Caco-2 (cell line): ENCODE measurements around the gene CPAMD8. TPM values are rescaled to one million over a fixed set of nuclear protein-coding genes. Genes with fewer than 3 reads are reported as not detected.
"Not testable (repeated sequence)": the region's sequence is repeated elsewhere in the genome, so short reads cannot be mapped to it uniquely, and the experiment has no call there.

ENCODE experiments used
- BruUV-seq: library from RNA; stranded (reverse); fragments of 400-500 nt; replicated peaks from 2 replicates; lab custom pipeline; 2021; lab: Mats Ljungman, UMichigan
- CTCF ChIA-PET: fragments of 300-600 bp; sonication (Branson Sonifier 250); formaldehyde crosslinking; loops from one replicate; lab custom pipeline; 2022; ENCODE audit warnings: antibody characterized with exemption; lab: Charles Lee
- POLR2A ChIA-PET: fragments of 300-600 bp; sonication (Branson Sonifier 250); formaldehyde crosslinking; loops from one replicate; lab custom pipeline; 2022; ENCODE audit warnings: antibody characterized with exemption; lab: Charles Lee
- DNase-seq, 2 experiments: peaks; one replicate each; pipeline versions ENCODE4 v3.0.0 to v3.0.0-alpha.2; 2020 to 2022
- H3K27me3 ChIP-seq: replicated peaks from 2 replicates; pipeline ENCODE4 v1.6.0; 2011; ENCODE audit warnings: low read length; ENCODE audit not compliant: control insufficient read depth, insufficient read depth
- H3K36me3 ChIP-seq: 2 replicates; pipeline ENCODE4 v1.5.1; 2011; ENCODE audit warnings: low read length; ENCODE audit not compliant: control insufficient read depth, insufficient read depth
- H3K4me1 ChIP-seq: fragments of 250-450 bp; sonication (Bioruptor Pico); 2 replicates; pipeline ENCODE4 v1.5.1; 2020; ENCODE audit warnings: mild to moderate bottlenecking
- H3K4me3 ChIP-seq: 2 replicates; pipeline ENCODE4 v1.5.1; 2011; ENCODE audit warnings: low read depth, mild to moderate bottlenecking, control low read depth, low read length
- H3K9me3 ChIP-seq: fragments of 250-450 bp; sonication (Bioruptor Pico); 2 replicates; pipeline ENCODE4 v1.5.1; 2020; ENCODE audit warnings: mild to moderate bottlenecking, moderate library complexity
- H3K27ac Mint-ChIP-seq: one replicate; pipeline ENCODE4 v1.8.0; 2022; ENCODE audit warnings: mixed read lengths; ENCODE audit not compliant: unreplicated experiment
- H3K27me3 Mint-ChIP-seq: one replicate; pipeline ENCODE4 v1.8.0; 2022; ENCODE audit warnings: mixed read lengths; ENCODE audit not compliant: insufficient read depth, unreplicated experiment
- H3K36me3 Mint-ChIP-seq: one replicate; pipeline ENCODE4 v1.8.0; 2022; ENCODE audit warnings: mild to moderate bottlenecking, mixed read lengths; ENCODE audit not compliant: insufficient read depth, unreplicated experiment
- H3K4me1 Mint-ChIP-seq: one replicate; pipeline ENCODE4 v1.8.0; 2022; ENCODE audit warnings: low read depth, mixed read lengths; ENCODE audit not compliant: unreplicated experiment
- H3K4me3 Mint-ChIP-seq: one replicate; pipeline ENCODE4 v1.8.0; 2022; ENCODE audit warnings: mild to moderate bottlenecking, moderate library complexity, mixed read lengths; ENCODE audit not compliant: unreplicated experiment
- H3K9me3 Mint-ChIP-seq: one replicate; pipeline ENCODE4 v1.8.0; 2022; ENCODE audit warnings: mixed read lengths; ENCODE audit not compliant: unreplicated experiment
- intact Hi-C: fragments of 100-400 bp; cut with micrococcal nuclease; formaldehyde crosslinking; loops from one replicate; pipeline ENCODE4 v1.10.0; 2022; ENCODE audit not compliant: unreplicated experiment
- total RNA-seq: library from RNA; stranded (reverse); gene quantifications from 2 replicates; pipeline ENCODE4 v1.2.3, GENCODE V29; 2022
- TF ChIP-seq, protein P1 (sequence below), 2 experiments: fragments of 200-600 bp in 1 of 2; IDR thresholded peaks; 1 replicate in 1 of 2; 2 replicates in 1 of 2; pipeline versions ENCODE4 v1.5.1 to v1.8.0; 2011 to 2022; ENCODE audit warnings: antibody characterized with exemption in 1 of 2, control low read depth in 1 of 2, inconsistent platforms in 1 of 2, low read depth in 1 of 2, low read length in 1 of 2, mild to moderate bottlenecking in 1 of 2, moderate library complexity in 1 of 2; ENCODE audit not compliant: insufficient read depth in 1 of 2, severe bottlenecking in 1 of 2, unreplicated experiment in 1 of 2

The CPAMD8 gene
- total RNA-seq, 1 experiment from 2014 or later, result 1.1 TPM

DNA sequence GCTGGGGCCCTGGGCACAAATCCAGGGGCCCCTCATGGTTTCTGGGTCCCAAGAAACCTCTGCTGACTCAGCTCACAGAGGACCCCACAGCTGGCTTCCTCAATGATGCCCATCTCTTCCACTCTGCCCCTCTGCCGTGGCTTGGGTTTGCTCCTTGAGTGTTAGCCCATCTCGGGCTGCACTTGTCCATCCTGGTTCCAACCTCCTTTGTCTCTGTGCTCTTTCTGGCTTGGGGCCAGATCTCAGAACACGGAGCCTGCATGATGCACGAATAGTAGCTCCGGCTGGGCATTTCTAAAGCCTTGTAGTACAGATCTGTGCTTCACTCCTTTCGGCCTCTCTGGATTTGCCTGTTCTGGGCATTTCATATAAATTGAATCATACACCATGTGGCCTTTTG lies 84.0 kb downstream of the CPAMD8 start:
- Histone ChIP-seq H3K9me3 (no peaks in the 10 kb centered on the region), H3K4me1 (no peaks in the 10 kb centered on the region), H3K36me3 (no peaks in the 10 kb centered on the region), H3K4me3 (no peak overlapping the region), H3K27me3 (no peaks in the 10 kb centered on the region)
- Mint-ChIP-seq H3K9me3 (peaks cover 9% of the 10 kb centered on the region), H3K27ac (no peak overlapping the region), H3K36me3 (no peaks in the 10 kb centered on the region), H3K4me3 (no peak overlapping the region), H3K27me3 (no peaks in the 10 kb centered on the region), H3K4me1 (no peaks in the 10 kb centered on the region)
- BruUV-seq, result no TSS peak
- no peak for DNase-seq
- TF ChIP-seq, protein P1, sequence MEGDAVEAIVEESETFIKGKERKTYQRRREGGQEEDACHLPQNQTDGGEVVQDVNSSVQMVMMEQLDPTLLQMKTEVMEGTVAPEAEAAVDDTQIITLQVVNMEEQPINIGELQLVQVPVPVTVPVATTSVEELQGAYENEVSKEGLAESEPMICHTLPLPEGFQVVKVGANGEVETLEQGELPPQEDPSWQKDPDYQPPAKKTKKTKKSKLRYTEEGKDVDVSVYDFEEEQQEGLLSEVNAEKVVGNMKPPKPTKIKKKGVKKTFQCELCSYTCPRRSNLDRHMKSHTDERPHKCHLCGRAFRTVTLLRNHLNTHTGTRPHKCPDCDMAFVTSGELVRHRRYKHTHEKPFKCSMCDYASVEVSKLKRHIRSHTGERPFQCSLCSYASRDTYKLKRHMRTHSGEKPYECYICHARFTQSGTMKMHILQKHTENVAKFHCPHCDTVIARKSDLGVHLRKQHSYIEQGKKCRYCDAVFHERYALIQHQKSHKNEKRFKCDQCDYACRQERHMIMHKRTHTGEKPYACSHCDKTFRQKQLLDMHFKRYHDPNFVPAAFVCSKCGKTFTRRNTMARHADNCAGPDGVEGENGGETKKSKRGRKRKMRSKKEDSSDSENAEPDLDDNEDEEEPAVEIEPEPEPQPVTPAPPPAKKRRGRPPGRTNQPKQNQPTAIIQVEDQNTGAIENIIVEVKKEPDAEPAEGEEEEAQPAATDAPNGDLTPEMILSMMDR (IDR thresholded peaks at IDR 0.05; ENCODE audit: insufficient read depth in 1 of 2, low read depth in 1 of 2, low read length in 1 of 2, severe bottlenecking in 1 of 2, unreplicated experiment in 1 of 2), result no peak
- intact Hi-C loops, result no loop called here
- ChIA-PET CTCF (no interaction called here), POLR2A (no interaction called here)

DNA sequence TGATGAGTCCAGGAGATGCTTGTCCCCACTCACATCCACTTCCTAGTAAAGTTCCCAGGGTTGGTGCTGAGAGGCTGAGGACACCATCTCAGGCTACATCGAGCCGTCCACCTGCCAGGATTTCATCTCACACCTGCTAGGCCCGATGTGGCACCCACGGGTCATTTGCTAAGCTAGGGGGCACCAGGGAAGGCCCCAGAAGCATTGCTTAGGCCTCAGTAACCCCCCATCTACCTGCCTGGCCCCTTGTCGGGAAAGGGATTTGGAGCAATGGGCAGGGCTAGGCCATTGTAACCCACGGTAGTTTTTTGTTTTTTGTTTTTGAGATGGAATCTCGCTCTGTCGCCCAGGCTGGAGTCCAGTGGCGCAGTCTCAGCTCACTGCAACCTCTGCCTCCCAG lies 86.0 kb downstream of the CPAMD8 start:
- CTCF ChIA-PET, result no interaction called here
- H3K9me3 Mint-ChIP-seq, result peaks cover 3% of the 10 kb centered on the region
- no TSS peak for BruUV-seq
- H3K9me3 ChIP-seq, result no peaks in the 10 kb centered on the region
- DNase-seq, result no peak
- H3K4me3 ChIP-seq, result no peak overlapping the region
- H3K27me3 Mint-ChIP-seq, result peaks cover 3% of the 10 kb centered on the region
- no peaks in the 10 kb centered on the region for H3K36me3 Mint-ChIP-seq
- no peaks in the 10 kb centered on the region for H3K4me1 ChIP-seq
- H3K27ac Mint-ChIP-seq, result no peak overlapping the region
- no peaks in the 10 kb centered on the region for H3K36me3 ChIP-seq
- POLR2A ChIA-PET, result no interaction called here
- H3K4me3 Mint-ChIP-seq, result no peak overlapping the region
- TF ChIP-seq, protein P1 (IDR thresholded peaks at IDR 0.05; ENCODE audit: insufficient read depth in 1 of 2, low read depth in 1 of 2, low read length in 1 of 2, severe bottlenecking in 1 of 2, unreplicated experiment in 1 of 2), result no peak
- H3K27me3 ChIP-seq, result no peaks in the 10 kb centered on the region
- no peaks in the 10 kb centered on the region for H3K4me1 Mint-ChIP-seq
- intact Hi-C loops, result no loop called here

DNA sequence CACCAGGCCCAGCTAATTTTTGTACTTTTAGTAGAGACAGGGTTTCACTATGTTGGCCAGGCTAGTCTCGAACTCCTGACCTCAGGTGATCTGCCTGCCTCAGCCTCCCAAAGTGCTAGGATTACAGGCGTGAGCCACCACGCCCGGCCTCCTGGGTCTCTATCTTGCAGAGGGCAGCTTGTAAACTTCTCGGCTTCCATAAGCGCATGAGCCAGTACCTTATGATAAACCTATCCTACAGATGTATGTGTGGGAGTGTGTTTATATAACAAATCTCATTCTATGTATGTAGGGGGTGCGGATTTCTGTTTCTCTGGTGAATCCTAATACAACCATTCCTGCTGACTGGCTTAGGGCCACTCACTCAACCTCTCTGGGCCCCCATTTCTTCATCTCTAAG lies 86.5 kb downstream of the CPAMD8 start:
- H3K4me3 ChIP-seq, H3K4me1 ChIP-seq, H3K9me3 Mint-ChIP-seq, CTCF ChIA-PET, H3K27ac Mint-ChIP-seq, H3K4me3 Mint-ChIP-seq, H3K27me3 Mint-ChIP-seq, POLR2A ChIA-PET, H3K36me3 Mint-ChIP-seq, intact Hi-C loops, BruUV-seq, H3K4me1 Mint-ChIP-seq, H3K27me3 ChIP-seq, H3K9me3 ChIP-seq, H3K36me3 ChIP-seq, DNase-seq: not testable (repeated sequence)

DNA sequence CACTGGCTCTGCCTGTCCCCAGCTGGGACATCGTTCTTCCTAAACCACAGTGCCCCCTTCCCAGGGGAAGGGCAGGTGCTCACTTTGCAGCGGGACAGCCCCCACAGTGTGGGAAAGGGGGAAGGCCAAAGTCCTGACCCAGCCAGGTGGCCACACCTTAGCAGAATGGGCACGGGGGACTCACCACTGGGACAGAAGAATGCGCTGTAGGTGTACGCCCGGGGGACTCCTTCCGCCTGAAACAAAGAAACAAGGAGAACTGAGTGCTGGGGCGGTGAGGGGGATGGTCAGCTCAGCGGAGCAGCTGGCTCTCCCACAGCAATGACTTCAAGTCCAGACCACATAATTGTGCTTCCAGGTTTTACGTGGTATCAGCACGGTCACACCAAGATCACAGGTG lies 88.4 kb downstream of the CPAMD8 start:
- ChIA-PET POLR2A (no interaction called here), CTCF (no interaction called here)
- no TSS peak for BruUV-seq
- Histone ChIP-seq H3K36me3 (no peaks in the 10 kb centered on the region), H3K4me3 (no peak overlapping the region), H3K9me3 (no peaks in the 10 kb centered on the region), H3K27me3 (no peaks in the 10 kb centered on the region), H3K4me1 (no peaks in the 10 kb centered on the region)
- Mint-ChIP-seq H3K9me3 (peaks cover 26% of the 10 kb centered on the region), H3K27me3 (peaks cover 3% of the 10 kb centered on the region), H3K36me3 (no peaks in the 10 kb centered on the region), H3K27ac (no peak overlapping the region), H3K4me1 (no peaks in the 10 kb centered on the region), H3K4me3 (no peak overlapping the region)
- intact Hi-C loops, result no loop called here
- DNase-seq, result no peak
- TF ChIP-seq, protein P1 (IDR thresholded peaks at IDR 0.05; ENCODE audit: insufficient read depth in 1 of 2, low read depth in 1 of 2, low read length in 1 of 2, severe bottlenecking in 1 of 2, unreplicated experiment in 1 of 2), result no peak

DNA sequence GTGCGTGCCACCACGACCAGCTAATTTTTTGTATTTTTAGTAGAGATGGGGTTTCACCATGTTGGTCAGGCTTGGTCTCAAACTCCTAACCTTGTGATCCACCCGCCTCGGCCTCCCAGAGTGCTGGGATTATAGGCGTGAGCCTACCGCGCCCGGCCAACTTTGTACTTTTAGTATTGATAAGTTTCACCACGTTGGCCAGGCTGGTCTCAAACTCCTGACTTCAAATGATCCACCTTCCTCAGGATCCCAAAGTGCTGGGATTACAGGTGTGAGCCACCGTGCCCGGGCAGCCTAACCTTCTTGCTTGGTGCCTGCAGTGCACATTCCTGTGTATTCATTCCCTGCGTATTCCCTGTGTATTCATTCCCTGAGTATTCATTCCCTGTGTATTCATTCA lies 88.8 kb downstream of the CPAMD8 start:
- H3K4me3 Mint-ChIP-seq, DNase-seq, POLR2A ChIA-PET, H3K9me3 ChIP-seq, H3K4me1 Mint-ChIP-seq, H3K36me3 ChIP-seq, CTCF ChIA-PET, H3K27me3 Mint-ChIP-seq, H3K4me1 ChIP-seq, intact Hi-C loops, H3K27me3 ChIP-seq, BruUV-seq, H3K36me3 Mint-ChIP-seq, H3K27ac Mint-ChIP-seq, H3K4me3 ChIP-seq: not testable (repeated sequence)
- peaks cover 26% of the 10 kb centered on the region for H3K9me3 Mint-ChIP-seq
